Gastroesophageal sphincter (tissue), 4 donors: ENCODE results near the gene SNF8. TPM values are rescaled to one million over a fixed set of nuclear protein-coding genes. Genes with fewer than 3 reads are reported as not detected.
"Not testable (repeated sequence)": the region's sequence is repeated elsewhere in the genome, so short reads cannot be mapped to it uniquely, and the experiment has no call there.

Experiments used
- ATAC-seq: fragments of 150-250 bp; one replicate; pipeline ENCODE4 v1.9.1; 2016; ENCODE audit warnings: mild to moderate bottlenecking, moderate library complexity
- H3K27ac ChIP-seq, 4 donors: fragments of 200-600 bp; sonication (generic) in 3 of 4; 1 replicate in 3 of 4; 2 replicates in 1 of 4; pipeline ENCODE4 v1.5.1; 2016 to 2019
- H3K27me3 ChIP-seq: fragments of 200-600 bp; sonication (generic); one replicate; pipeline ENCODE4 v1.5.1; 2019
- H3K36me3 ChIP-seq, 2 donors: fragments of 200-600 bp; sonication (generic); one replicate each; pipeline ENCODE4 v1.5.1; 2019; ENCODE audit warnings: control low read depth in 1 of 2
- H3K4me1 ChIP-seq, 3 donors: fragments of 200-600 bp; sonication (generic); 1 replicate in 2 of 3; 2 replicates in 1 of 3; pipeline ENCODE4 v1.5.1; 2016 to 2019; ENCODE audit warnings: control low read depth in 2 of 3
- H3K4me3 ChIP-seq, 2 donors: fragments of 200-600 bp; sonication (generic); one replicate each; pipeline ENCODE4 v1.5.1; 2019; ENCODE audit warnings: mild to moderate bottlenecking in 1 of 2, moderate library complexity in 1 of 2
- H3K9me3 ChIP-seq, 3 donors: fragments of 200-600 bp; sonication (generic); one replicate each; pipeline ENCODE4 v1.5.1; 2017 to 2019; ENCODE audit warnings: control low read depth in 2 of 3
- EP300 ChIP-seq: sonication (generic); formaldehyde crosslinking; IDR thresholded peaks from one replicate; pipeline ENCODE4 v1.6.1; 2017; ENCODE audit warnings: antibody characterized with exemption, mild to moderate bottlenecking
- POLR2A ChIP-seq, 2 donors: fragments of 450-650 bp; IDR thresholded peaks; one replicate each; pipeline ENCODE4 v1.6.1; 2017; ENCODE audit warnings: antibody characterized with exemption in 2 of 2, mild to moderate bottlenecking in 2 of 2, moderate library complexity in 1 of 2
- POLR2AphosphoS5 ChIP-seq: sonication (generic); formaldehyde crosslinking; IDR thresholded peaks from one replicate; pipeline ENCODE4 v1.6.1; 2017; ENCODE audit warnings: antibody characterized with exemption
- WGBS, 2 donors: methylation state at CpG; one replicate each; pipeline ENCODE4 v1.1.5; 2018; ENCODE audit warnings: low coverage in 1 of 2; 5-methylcytosine and 5-hydroxymethylcytosine counted together
- total RNA-seq, 4 donors: library from RNA; depleted of rRNA; stranded (reverse); fragments of >200 nt; gene quantifications; one replicate each; pipeline ENCODE4 v1.1.0, GENCODE V29; 2016
- TF ChIP-seq, protein P1 (sequence below), 4 experiments: fragments of 200-600 bp in 2 of 4; fragments of 450-650 bp in 2 of 4; sonication (generic) in 1 of 4; IDR thresholded peaks; one replicate each; pipeline ENCODE4 v1.5.1; 2017 to 2019; ENCODE audit warnings: antibody characterized with exemption in 4 of 4, mild to moderate bottlenecking in 2 of 4, moderate library complexity in 2 of 4

SNF8 gene
- total RNA-seq, 4 donors from 2014 or later: 74.3 to 127 (median 97.0) TPM

GRCh38 chr17:48952904-48953303 lies 8.3 kb upstream of the SNF8 start:
- Histone ChIP-seq H3K4me1 (no peaks in the 10 kb centered on the region), H3K27me3 (peaks cover 76% of the 10 kb centered on the region), H3K4me3 (no peak overlapping the region), H3K27ac (no peak overlapping the region), H3K9me3 (no peaks in the 10 kb centered on the region), H3K36me3 (no peaks in the 10 kb centered on the region)
- ATAC-seq: no peak
- no peak for TF ChIP-seq POLR2A (IDR thresholded peaks at IDR 0.05)
- TF ChIP-seq EP300: no peak
- no peak for TF ChIP-seq POLR2AphosphoS5
- TF ChIP-seq, protein P1, sequence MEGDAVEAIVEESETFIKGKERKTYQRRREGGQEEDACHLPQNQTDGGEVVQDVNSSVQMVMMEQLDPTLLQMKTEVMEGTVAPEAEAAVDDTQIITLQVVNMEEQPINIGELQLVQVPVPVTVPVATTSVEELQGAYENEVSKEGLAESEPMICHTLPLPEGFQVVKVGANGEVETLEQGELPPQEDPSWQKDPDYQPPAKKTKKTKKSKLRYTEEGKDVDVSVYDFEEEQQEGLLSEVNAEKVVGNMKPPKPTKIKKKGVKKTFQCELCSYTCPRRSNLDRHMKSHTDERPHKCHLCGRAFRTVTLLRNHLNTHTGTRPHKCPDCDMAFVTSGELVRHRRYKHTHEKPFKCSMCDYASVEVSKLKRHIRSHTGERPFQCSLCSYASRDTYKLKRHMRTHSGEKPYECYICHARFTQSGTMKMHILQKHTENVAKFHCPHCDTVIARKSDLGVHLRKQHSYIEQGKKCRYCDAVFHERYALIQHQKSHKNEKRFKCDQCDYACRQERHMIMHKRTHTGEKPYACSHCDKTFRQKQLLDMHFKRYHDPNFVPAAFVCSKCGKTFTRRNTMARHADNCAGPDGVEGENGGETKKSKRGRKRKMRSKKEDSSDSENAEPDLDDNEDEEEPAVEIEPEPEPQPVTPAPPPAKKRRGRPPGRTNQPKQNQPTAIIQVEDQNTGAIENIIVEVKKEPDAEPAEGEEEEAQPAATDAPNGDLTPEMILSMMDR (IDR thresholded peaks at IDR 0.05): no peak
- WGBS, 2 donors: 13 to 23% methylated on average over 3 to 4 of the region's 5 CpGs

DNA sequence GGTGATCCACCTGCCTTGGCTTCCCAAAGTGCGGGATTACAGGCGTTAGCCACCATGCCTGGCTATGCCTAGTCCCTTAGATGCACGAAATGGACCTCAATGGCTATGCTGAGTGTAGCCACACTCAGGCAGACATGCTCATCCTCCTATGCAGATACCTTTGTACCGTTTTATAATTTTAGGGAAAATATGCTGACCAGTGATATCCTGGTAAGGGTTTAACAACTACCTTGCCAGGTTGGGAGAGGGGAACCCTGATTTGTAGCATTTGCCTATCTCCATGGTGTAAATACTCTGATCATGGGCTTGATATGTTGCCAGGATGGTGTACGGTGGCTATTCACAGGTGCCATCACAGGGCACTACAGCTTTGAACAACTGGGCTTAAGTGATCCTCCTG lies 6.9 kb upstream of the SNF8 start:
- H3K4me1 ChIP-seq: no peaks in the 10 kb centered on the region
- WGBS, 2 donors: 25 to 86% methylated on average over 1 of the region's 5 CpGs
- no peaks in the 10 kb centered on the region for H3K9me3 ChIP-seq
- H3K4me3 ChIP-seq: no peak overlapping the region
- peaks cover 75% of the 10 kb centered on the region for H3K27me3 ChIP-seq
- H3K36me3 ChIP-seq: no peaks in the 10 kb centered on the region
- H3K27ac ChIP-seq: no peak overlapping the region
- TF ChIP-seq, protein P1 (IDR thresholded peaks at IDR 0.05): no peak
- TF ChIP-seq POLR2A (IDR thresholded peaks at IDR 0.05): no peak
- no peak for ATAC-seq

DNA sequence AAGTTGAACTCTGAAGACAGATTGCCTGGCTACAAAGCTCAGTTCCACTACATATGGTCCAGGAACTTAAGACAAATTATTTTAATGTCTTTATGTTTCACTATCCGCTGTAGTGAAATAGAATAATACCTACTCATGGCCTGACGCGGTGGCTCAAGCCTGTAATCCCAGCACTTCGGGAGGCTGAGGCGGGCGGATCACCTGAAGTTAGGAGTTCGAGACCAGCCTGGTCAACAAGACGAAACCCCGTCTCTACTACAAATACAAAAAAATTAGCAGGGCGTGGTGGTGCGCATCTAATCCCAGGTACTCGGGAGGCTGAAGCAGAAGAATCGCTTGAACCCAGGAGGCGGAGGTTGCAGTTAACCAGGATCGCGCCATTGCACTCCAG lies 614 bp upstream of the SNF8 start:
- peaks cover 16% of the 10 kb centered on the region for H3K27me3 ChIP-seq
- peak overlapping the region in 3 of 4 donors; percentile 83 to 93 (median 84) for H3K27ac ChIP-seq
- 94 to 100% methylated on average over 2 to 13 of the region's 16 CpGs for WGBS, 2 donors
- H3K9me3 ChIP-seq, ATAC-seq: not testable (repeated sequence)
- peaks cover 0 to 22% of the 10 kb centered on the region in 2 donors for H3K36me3 ChIP-seq
- peaks cover 0 to 33% (median 15%) of the 10 kb centered on the region in 3 donors for H3K4me1 ChIP-seq
- H3K4me3 ChIP-seq: peak overlapping the region; percentile 71 to 76

- no peaks in the 10 kb centered on the region for H3K4me1 ChIP-seq
- H3K27me3 ChIP-seq: no peaks in the 10 kb centered on the region
- no peak overlapping the region for H3K27ac ChIP-seq
- no peaks in the 10 kb centered on the region for H3K9me3 ChIP-seq
- no peak overlapping the region for H3K4me3 ChIP-seq
- WGBS, 2 donors: 81% methylated on average over 4 of the region's 6 CpGs; no CpG with 5 or more reads in 1 of the 2 donors
- peaks cover 0 to 99% of the 10 kb centered on the region in 2 donors for H3K36me3 ChIP-seq
- no peak for TF ChIP-seq POLR2AphosphoS5
- ATAC-seq: no peak
These were observed 11.6 kb downstream of the SNF8 start for GRCh38 chr17:48933035-48933434.

- TF ChIP-seq POLR2AphosphoS5 (no peak), POLR2A (IDR thresholded peaks at IDR 0.05) (no peak), EP300 (no peak)
- TF ChIP-seq, protein P1 (IDR thresholded peaks at IDR 0.05): no peak
- Histone ChIP-seq H3K27me3 (no peaks in the 10 kb centered on the region), H3K36me3 (peaks cover 0 to 99% of the 10 kb centered on the region in 2 donors), H3K4me1 (no peaks in the 10 kb centered on the region), H3K27ac (no peak overlapping the region), H3K9me3 (no peaks in the 10 kb centered on the region), H3K4me3 (no peak overlapping the region)
- ATAC-seq: no peak
- WGBS, 2 donors: 48 to 50% methylated on average over 2 of the region's 3 CpGs
These were observed 14.2 kb downstream of the SNF8 start for GRCh38 chr17:48930435-48930873.

DNA sequence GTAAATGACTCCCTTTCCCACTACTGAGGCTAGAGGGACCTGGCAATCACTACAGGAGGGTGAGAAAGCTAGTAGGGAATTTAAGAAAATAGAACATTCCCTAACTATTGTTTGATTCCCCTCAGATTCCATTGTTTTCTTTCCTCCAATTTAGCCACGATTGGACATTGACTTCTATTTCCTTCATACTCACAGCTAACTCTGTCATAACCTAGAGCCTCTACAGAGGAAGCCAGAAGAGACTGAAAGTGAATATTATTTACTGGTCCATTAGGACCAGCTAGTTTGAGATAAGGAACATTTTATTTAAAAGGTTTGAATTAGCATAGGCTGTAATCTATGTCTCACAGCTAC lies 14.9 kb downstream of the SNF8 start:
- Histone ChIP-seq H3K9me3 (no peaks in the 10 kb centered on the region), H3K36me3 (peaks cover 0 to 100% of the 10 kb centered on the region in 2 donors), H3K4me3 (no peak overlapping the region), H3K27ac (no peak overlapping the region), H3K4me1 (no peaks in the 10 kb centered on the region), H3K27me3 (no peaks in the 10 kb centered on the region)
- TF ChIP-seq, protein P1 (IDR thresholded peaks at IDR 0.05): no peak
- TF ChIP-seq POLR2AphosphoS5: no peak
- no peak for TF ChIP-seq EP300
- 14 to 33% methylated on average over 1 of the region's 1 CpG for WGBS, 2 donors
- ATAC-seq: no peak
